ENCODE measurements around the gene GTF2A1.
"Not testable (repeated sequence)": the region's sequence is repeated elsewhere in the genome, so short reads cannot be mapped to it uniquely, and the experiment has no call there.

Gene GTF2A1

GRCh38 chr14:81233615-81234014 is 12.9 kb upstream of the GTF2A1 start:
- no peak overlapping the region for H3K4me3 ChIP-seq (ENCODE audit: low read depth, low read length)
- TF ChIP-seq CTCF (IDR thresholded peaks at IDR 0.05; ENCODE audit: low read depth, low read length, missing control alignments): no peak
- DNase-seq (ENCODE audit: low read depth): no peak

GRCh38 chr14:81231540-81231939 is 10.8 kb upstream of the GTF2A1 start:
- H3K4me3 ChIP-seq (ENCODE audit: low read depth, low read length): no peak overlapping the region
- DNase-seq (ENCODE audit: low read depth): no peak
- no peak for TF ChIP-seq CTCF (IDR thresholded peaks at IDR 0.05; ENCODE audit: low read depth, low read length, missing control alignments)

GRCh38 chr14:81224222-81224621 is 3.5 kb upstream of the GTF2A1 start:
- no peak for DNase-seq (ENCODE audit: low read depth)
- H3K4me3 ChIP-seq (ENCODE audit: low read depth, low read length): no peak overlapping the region
- TF ChIP-seq CTCF (IDR thresholded peaks at IDR 0.05; ENCODE audit: low read depth, low read length, missing control alignments): no peak

GRCh38 chr14:81223788-81224187 is 3.0 kb upstream of the GTF2A1 start:
- DNase-seq (ENCODE audit: low read depth); H3K4me3 ChIP-seq (ENCODE audit: low read depth, low read length): not testable (repeated sequence)

- TF ChIP-seq CTCF (IDR thresholded peaks at IDR 0.05; ENCODE audit: low read depth, low read length, missing control alignments): no peak
- no peak overlapping the region for H3K4me3 ChIP-seq (ENCODE audit: low read depth, low read length)
- DNase-seq (ENCODE audit: low read depth): no peak
Observed at GRCh38 chr14:81222691-81223090, 1.9 kb upstream of the GTF2A1 start.

- TF ChIP-seq CTCF (IDR thresholded peaks at IDR 0.05; ENCODE audit: low read depth, low read length, missing control alignments): no peak
- H3K4me3 ChIP-seq (ENCODE audit: low read depth, low read length): no peak overlapping the region
- no peak for DNase-seq (ENCODE audit: low read depth)
Observed at GRCh38 chr14:81222126-81222525, 1.4 kb upstream of the GTF2A1 start.

- peak overlapping the region; percentile 68 for H3K4me3 ChIP-seq (ENCODE audit: low read depth, low read length)
- DNase-seq (ENCODE audit: low read depth): no peak
- TF ChIP-seq CTCF (IDR thresholded peaks at IDR 0.05; ENCODE audit: low read depth, low read length, missing control alignments): no peak
Observed at GRCh38 chr14:81221579-81222102, 882 bp upstream of the GTF2A1 start.

- H3K4me3 ChIP-seq (ENCODE audit: low read depth, low read length): peak overlapping the region; percentile 87
- TF ChIP-seq CTCF (IDR thresholded peaks at IDR 0.05; ENCODE audit: low read depth, low read length, missing control alignments): no peak
- no peak for DNase-seq (ENCODE audit: low read depth)
Observed at GRCh38 chr14:81220580-81220829, 254 bp downstream of the GTF2A1 start.
